CD4-positive, alpha-beta T cell treated with Interleukin-21 for 1 hour (primary cell): Measurements from ENCODE around the gene MIOX.
A peak's percentile ranks its signal among the peaks of the same experiment; 100 is the strongest.

Experiments
- DNase-seq: peaks from one replicate; pipeline ENCODE4 v3.0.0-alpha.2; 2020

MIOX gene

DNA sequence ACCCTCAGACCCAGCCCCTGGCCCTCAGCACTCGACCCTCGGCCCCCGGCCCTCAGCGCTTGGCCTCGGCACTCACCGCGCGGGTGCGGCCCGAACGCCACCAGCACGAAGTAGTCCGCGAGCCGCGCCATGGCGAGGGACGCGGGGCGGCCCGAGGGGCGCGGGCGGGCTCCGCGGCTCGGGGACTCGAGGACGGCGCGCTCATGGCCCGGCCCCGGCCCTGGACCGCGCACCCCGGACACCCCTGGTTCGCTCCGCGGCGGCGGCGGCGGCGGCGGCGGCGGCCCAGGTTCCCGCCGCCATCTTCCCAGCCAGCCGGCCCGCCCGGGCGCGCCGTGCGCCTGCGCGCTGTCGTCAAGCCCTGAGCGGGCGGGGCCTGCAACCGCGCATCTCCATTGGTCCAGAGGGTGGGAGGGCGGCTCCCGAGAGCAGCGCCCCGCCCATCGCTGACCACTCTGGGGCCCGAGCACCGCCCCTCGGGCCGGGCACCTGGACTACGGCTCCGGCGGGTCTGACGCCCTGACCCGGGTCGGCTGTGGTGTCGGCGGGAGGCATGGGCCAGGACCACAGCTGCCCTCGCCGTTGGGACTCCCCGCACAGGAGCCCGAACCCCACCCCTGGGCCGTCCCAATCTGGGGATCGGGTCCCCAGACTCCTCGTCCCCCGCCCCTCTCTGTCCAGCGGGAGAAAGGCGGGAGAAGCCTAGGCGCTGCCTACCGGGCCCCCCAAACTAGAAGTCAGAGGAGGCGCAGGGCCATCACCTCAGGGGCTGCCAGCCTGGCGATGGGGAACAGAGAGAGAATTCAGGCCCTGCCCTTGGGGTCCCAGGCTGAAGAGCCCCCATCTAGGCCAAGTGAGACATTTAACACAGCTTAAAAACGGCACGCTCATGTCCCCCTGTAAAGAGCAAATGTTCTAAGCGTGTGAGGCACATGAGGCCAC is 11.7 kb upstream of the MIOX start, which contains the start of gene SBF1:
Gene SBF1, minus strand, starts transcription at position 326 of the 942 bp plus-strand sequence. Its CDS starts 195 bp downstream, at position 131.
- peak; percentile 89 for DNase-seq

DNA sequence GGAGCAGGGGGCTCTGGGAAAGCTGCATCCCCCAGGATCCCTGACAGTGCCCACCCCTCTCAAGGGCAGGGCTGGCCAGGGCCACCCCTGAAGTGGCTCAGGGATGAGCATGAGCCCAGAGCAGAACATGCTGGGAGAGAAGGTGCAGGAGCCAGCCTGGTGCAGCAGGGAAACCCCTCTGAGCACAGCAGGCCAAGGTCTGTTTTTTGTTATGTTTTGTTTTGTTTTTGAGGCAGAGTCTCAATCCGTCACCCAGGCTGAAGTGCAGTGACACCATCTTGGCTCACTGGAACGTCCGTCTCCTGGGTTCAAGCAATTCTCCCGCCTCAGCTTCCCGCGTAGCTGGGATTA is 11.0 kb upstream of the MIOX start:
- DNase-seq, result no peak

DNA sequence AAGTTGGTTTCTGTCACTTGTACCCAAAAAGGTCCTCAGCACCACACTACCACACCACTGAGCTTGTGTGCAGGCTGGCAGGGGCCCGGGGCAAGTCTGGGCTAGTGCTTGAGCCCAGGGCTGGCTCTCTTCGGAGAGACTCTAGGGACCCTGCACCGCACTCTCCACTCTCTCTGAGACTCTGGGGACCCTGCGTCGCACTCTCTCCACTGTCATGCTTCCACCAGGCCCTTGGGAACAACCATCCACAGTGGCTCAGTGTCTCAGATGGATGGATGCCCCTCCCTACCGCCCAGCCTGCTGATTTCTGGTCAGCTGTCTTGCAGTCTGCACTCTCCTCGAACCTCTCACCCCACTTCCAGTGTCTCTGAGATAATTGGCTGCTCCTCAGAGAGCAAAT is 9.8 kb upstream of the MIOX start:
- no peak for DNase-seq

DNA sequence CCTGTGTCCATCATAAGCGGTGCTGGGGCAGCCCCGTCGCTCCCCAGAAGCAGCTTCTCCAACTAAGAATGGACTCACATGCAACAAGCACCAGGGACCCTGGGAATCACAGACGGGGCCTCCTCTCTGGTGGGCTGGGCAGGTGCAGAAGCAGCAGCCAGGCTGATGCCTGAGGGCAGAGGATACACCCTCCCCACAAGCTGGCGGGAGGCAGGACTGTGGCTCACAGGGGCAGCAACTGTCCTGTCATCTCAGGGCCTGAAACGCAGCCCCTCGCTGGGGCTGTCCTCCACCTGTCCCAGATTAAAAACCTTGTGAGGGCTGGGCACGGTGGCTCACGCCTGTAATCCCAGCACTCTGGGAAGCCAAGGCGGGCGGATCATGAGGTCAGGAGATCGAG is 8.7 kb upstream of the MIOX start:
- DNase-seq, result no peak

DNA sequence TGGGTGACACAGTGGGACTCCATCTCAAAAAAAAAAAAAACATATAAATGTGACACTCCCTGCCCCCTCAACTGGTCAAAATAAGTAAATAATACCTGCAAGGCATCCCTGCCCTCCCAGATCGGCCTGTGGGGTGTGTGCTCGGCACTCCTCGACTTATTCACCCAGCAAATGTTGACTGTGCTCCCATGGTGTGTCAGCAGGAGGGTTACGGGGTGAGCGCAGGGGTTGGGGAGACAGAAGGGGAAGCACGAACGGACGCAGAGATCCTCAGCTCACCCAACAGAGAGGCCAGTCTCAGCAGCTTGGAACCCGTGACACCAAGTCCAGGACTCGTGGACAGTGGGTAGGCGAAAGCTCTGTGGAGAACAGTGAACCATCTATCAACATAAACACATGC is 6.9 kb upstream of the MIOX start:
- DNase-seq, result no peak

DNA sequence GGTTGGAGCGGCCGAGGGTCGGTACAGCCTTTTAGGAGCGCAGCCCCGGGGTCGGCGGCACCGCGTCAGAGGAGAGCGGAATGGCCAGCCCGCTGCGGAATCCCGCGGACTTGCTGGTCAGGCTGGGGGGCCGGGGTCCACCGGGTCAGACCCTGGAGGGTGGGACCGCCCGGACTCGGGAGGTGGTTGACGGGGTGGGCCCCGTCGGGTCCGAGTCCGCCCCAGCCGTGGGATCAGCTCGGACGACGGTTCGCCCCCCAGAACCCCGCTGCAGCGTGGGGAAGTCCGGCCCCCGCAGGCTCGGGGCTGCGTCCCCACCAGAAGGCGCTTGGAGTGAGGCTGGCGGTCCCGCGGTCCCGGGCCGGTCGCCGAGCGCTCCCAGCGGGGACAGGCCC is 5.6 kb upstream of the MIOX start:
- DNase-seq, result no peak

DNA sequence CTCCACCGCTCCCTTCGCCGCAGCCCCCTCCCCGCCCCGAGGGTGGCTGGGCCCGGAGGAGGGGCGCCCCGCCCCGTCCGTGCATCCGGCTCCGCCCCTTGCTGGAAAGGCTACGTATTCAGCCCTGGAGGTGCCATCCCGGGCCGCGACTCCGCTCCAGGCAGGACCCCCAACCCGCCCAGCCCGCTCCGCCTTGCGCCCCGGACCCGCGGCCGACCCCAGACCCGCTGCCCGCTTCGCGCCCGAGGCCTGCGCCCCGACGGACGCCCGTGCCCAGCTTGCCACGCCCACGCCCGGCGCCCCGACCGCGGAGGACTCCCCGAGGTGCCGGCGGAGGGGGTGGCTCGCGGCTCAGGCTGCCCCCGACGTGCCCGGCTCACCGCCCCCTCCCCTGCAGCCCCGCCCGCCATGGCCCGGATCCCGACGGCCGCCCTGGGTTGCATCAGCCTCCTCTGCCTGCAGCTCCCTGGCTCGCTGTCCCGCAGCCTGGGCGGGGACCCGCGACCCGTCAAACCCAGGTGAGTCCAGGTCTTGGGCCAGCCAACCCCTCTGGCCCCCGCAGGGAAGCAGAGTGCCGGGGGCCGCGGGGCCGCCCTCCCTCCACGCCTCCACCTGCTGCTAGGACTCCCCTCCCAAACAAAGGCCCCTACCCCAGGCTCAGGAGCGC is 5.1 kb upstream of the MIOX start, which contains the start of gene ADM2:
Gene ADM2, plus strand, starts transcription at position 104 of the 667 bp plus-strand sequence. Its CDS starts 305 bp downstream, at position 409.
- DNase-seq, result peak; percentile 73

DNA sequence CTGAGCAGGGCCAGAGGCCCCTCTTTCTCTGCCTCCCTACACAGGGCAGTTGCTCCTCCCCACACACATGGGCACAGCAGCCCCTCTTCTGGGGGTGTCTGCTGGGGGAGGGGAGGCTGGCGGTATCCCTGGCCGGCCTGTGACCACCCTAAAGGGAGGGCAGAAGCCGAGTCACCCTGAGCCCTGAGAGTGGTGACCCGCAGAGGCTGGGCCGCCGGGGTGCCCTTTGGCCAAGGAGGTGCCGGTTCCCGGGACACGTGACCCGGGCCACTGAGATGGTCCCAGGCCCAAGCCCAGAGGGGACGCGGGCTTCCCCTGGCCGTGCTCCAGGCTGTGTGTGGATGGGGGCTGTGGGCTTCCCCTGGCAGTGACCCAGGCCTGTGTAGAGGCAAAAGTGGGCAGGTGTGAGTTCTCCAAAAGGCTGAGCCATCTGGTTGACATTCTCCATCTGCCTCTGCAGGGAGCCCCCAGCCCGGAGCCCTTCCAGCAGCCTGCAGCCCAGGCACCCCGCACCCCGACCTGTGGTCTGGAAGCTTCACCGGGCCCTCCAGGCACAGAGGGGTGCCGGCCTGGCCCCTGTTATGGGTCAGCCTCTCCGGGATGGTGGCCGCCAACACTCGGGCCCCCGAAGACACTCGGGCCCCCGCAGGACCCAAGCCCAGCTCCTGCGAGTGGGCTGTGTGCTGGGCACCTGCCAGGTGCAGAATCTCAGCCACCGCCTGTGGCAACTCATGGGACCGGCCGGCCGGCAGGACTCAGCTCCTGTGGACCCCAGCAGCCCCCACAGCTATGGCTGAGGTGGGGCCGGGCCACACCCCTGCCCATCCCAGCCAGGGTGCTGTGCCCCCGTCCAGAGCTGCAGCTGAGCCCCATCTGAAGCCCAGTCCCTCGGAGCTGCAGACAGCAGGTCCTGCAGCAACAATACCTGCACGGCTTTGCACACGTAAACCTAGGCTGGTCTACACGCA is 4.3 kb upstream of the MIOX start:
- no peak for DNase-seq

DNA sequence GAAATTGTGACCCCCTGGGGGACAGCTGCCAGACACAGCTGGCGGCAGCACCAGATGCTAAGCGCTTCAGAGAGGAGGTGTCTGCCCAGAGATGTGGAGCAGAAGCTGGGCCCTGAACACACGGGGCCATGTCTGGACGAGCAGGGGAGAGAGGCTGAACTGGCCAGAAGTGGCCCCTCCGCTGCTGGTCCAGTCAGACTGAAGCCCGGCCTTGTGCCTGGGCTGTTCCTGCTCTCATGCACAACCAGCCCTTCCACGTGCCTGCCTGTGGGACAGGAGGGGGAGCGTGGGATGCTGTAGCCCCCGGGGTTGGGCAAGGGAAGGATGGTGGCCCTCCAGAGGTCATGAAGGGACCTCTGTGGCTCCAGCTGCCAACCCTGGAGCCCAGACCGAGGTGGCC is 3.6 kb upstream of the MIOX start:
- DNase-seq, result no peak

DNA sequence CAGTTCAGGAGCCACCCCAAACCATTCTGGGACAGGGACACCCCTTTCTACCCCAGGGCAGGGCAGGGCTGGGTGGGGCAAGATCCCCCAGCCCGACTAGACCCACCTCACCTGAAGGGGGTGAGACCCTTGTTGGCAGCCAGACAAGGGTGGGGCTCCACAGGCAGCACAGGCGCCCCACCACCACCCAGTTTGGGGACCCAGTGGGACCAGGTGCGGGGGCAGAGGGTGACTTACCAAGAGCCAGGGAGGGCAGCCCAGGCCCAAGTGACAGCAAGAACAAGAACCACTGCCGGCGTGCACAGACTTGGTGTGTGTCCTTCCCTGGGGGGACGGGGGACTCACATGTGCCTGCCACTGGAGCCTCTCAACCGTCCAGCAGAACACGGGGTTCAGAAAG is 3.1 kb upstream of the MIOX start:
- no peak for DNase-seq

DNA sequence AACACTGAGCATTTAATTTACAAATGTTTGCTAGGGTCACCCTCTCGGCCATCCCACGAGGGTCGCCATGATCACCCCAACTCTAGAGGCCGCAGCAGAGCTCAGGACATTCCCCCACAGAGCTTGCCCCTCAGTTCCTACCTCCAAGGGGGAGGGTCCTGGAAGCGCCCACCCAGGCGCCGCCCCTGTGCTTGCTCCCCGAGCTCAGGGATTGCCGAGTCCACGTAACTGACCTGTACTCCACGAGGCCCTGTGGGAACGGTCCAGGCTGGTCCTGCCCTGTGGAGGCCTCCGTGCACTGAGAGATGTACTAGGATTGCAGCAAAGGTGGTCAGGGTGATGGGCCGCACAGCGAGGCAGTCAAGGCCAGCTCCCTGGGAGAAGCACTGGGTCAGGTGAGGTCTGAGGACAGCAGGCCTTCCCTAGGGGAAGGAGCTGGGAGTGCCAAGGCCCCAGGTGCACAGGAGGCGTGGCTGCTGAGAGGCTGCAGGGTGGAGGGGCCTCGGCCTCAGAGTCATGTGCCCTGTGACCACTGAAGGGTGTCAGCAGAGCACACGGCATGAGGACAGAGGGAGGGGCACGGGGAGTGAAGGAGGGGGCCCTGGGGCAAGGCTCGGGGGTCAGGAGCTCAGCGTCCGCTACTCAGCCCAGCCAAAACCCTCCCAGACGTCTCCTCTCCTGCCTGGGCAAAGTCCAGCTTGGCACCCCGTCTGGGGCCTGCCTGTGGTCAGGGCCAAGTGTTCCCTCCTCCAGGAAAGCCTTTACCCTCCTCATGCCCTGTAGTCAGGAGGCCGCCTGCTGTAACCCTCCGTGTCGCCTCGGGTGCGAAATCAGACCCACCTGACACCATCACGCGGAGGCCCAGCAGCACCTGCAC is 2.4 kb upstream of the MIOX start:
- DNase-seq, result no peak

DNA sequence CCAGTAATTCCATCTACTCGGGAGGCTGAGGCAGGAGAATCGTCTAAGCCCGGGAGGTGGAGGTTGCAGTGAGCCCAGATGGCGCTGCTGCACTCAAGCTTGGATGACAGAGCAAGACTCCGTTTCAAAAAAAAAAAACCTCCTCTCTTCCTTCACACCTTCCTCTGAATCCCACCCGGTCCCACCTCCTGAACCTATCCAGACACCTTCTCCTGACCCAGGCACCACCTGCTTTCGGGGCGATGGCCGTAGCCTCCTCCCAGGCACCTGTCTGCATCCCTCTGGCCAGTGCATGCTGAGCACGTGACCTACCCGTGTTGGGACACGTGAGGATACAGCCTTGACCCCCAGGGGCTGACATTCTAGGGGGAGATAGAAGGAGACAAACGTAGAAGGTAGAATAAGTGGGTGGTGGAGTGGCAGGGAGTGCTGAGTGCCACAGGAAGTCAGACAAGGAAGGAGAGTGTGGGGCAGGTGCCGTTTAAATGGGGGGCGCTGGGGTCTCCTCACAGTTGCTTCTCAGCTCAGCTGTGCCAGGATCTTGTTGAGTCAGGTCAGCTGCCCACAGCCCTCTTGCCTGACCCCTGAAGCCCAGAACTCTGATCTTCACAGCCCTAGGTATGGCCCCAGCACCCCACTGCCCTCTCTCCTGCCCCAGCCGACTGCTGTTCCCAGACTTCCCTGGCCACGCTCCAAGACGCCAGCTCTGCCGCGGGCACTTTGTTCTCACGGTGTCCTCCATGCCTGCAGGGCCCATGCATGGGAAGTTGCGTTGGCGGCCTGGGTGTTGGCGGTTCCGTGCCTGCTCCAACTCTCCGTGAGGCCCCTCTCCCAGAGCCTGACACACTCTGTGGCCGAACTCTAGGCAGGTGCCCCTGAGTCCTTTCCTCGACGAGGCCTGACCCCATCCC is 1.2 kb upstream of the MIOX start:
- DNase-seq, result no peak

DNA sequence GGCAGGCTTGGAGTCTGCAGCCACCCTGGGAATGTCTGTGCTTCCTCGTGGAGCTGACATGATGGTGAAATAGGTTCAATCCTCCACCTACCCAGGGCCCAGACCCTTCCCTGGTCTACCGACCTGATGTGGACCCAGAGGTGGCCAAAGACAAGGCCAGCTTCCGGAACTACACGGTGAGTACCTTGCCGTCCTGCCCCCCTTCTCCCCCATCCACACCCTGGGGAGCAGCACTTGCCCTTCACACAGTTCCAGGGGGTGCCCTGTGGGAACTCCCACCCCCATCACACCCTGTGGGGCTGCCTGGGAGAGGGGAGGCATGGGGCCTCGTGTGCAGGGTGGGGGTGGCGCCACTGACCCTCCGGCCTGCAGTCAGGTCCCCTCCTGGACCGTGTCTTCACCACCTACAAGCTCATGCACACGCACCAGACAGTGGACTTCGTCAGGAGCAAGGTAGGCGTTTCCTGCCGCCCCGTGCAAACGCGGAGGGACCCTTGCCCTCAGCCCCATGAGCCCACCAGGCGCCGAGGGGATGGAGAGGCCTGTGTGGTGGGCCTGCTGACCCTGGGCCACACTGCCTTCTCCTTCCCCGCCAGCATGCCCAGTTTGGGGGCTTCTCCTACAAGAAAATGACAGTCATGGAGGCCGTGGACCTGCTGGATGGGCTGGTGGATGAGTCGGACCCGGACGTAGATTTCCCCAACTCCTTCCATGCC is 789 bp downstream of the MIOX start:
- no peak for DNase-seq

DNA sequence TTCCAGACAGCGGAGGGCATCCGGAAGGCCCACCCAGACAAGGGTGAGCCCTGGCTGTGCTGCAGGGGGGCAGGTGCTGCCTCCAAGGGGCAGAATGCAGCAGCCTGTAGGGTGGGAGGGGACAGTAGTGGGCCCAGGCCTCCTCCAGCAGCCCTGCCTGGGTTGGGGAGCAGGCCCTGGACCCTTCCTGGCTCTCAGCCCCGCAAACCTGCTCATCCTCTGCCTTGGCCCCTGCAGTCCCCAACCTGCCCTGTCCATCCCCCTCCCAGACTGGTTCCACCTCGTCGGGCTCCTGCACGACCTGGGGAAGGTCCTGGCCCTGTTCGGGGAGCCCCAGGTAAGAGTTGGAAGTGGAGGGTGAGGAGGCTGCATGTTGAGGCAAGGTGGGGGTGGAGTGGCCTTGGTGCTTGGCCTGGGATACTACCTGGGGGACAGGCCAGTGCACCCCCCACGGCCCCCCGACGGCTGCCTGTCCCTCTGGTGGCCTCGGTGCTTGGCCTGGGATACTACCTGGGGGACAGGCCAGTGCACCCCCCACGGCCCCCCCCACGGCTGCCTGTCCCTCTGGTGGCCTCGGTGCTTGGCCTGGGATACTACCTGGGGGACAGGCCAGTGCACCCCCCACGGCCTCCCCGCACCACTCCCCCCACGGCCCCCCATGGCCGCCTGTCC is 1.5 kb downstream of the MIOX start:
- no peak for DNase-seq

DNA sequence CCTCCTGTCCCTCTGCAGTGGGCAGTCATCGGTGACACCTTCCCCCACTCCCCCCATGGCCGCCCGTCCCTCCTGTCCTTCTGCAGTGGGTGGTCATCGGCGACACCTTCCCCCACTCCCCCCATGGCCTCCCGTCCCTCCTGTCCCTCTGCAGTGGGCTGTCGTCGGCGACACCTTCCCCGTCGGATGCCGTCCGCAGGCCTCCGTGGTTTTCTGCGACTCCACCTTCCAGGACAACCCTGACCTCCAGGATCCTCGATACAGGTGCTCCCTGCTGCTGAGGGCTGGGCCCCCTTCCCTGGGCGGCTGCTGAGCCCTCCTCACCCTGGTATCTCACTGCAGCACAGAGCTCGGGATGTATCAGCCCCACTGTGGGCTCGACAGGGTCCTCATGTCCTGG is 2.2 kb downstream of the MIOX start:
- DNase-seq, result no peak

DNA sequence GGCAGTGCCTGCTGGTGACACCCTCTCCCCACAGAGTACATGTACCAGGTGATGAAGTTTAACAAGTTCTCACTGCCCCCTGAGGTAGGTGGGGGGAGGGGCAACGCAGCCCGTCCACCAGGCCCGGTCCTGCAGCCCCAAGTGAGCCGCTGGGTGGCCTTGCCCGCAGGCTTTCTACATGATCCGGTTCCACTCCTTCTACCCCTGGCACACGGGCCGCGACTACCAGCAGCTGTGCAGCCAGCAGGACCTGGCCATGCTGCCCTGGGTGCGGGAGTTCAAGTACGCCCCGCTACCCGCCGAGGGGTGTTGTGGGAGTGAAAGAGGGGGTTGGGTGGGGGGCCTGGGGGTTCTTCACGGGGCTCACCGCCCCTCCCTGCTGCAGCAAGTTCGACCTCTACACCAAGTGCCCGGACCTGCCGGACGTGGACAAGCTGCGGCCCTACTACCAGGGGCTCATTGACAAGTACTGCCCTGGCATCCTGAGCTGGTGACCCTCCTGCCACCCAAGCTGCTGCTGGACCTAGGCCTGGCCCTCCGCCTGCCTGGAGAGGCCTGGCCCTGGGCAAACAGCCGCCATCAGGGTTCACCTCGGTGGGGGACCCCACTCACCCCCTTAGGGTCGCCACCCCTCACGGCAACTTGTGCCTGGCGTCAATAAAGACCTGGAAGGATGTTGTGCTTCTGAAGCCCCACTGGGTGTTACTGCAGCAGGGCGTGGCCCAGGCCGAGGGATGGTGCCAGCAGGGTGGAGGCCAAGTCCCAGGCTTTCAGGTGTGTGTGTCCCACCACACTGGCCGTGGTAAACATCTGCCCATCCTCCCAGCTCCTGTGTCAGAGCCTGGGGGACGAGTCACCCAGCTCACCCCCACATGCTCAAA is 2.9 kb downstream of the MIOX start:
- no peak for DNase-seq

DNA sequence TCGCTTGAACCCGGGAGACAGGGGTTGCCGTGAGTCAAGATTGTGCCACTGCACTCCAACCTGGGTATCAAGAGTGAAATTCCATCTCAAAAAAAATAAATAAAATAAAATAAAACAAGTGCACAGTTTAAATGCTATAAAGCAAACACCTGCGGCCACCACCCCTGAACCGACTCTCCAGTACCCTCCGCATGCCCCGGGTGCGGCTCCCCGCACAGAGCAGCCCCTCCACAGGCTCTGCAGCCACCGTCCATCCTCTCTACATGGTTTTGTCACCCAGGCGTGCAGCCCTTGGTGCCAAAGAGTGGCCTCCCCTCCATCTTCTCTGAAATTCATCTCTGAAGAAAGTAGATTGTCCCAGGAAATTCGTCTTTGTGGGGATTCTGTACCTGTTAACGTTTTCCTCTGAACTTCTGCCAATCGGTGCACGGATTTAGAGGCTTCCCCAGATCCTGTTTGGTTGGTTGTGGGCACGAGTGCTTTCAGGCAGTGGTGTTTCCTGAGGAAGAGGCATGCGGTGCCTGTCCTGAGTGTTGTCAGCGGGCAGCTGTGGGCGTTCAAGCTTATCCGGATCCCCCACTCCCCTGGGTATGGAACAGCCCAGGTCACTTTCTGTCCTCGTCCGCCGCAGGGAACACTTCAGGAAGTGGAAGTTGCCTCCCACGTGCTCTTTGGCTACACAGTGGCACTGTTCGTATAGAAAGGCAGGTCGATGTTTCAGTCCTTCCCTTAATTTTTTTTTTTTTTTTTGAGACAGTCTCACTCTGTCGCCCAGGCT is 4.1 kb downstream of the MIOX start:
- DNase-seq, result no peak

DNA sequence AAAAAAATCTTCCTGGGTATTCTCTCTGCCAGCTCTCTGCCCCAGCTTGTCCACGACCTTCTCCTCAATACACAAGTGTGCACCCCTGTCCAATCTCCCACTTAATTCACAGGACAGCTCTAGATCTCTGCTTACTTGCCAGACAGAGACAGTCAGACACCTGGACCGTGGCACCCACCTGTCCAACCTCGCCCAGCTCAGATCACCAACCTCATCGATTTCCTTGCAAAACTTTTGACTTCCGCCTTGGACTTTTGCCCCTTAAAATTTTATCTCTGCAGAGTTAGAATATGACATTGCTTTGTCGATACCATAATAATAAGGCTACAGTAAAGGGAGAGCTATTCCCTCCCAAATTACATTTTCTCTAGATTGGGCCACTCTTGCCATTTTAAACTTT is 10.4 kb downstream of the MIOX start:
- DNase-seq, result no peak
